ENCODE results near the gene SSNA1. TPM values are rescaled to one million over a fixed set of nuclear protein-coding genes. Genes with fewer than 3 reads are reported as not detected.

Gene SSNA1
- total and polyA plus RNA-seq, 9 of the 15 experiments (the other 6 are each of a cell fraction or from before 2014, with no cell fraction given), result 1.9 to 130 (median 57.1) TPM

DNA sequence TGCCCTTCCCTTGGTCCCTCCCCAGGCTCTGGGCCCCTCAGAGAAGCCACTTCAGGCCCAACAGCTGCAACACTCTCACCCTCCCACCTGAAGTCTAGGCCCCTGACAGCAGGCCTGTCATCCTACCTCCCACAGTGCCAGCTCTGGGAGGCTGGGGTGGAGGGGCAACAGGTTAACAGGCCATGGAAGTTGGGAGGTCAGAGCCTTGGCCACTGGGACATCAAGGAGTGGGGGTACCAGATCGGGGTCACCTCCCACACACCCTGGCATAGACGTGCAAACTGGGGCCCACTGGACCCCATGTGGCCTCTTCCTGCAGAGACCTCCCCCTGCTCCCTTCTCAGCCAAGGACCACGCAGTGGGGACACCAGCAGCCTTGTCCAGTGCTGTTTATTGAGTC is 2.8 kb downstream of the SSNA1 start (continued):
- no peak for TF ChIP-seq CHD7 (IDR thresholded peaks at IDR 0.05; ENCODE audit: low read depth, low read length)
- no peak for TF ChIP-seq ZNF12 (CRISPR knock-in tag; IDR thresholded peaks at IDR 0.05)
- no peak for TF ChIP-seq ZNF197 (CRISPR knock-in tag; IDR thresholded peaks at IDR 0.05; ENCODE audit: low read depth)
- no peak for TF ChIP-seq HDAC8 (tag; IDR thresholded peaks at IDR 0.05)
- no peak for TF ChIP-seq RNF2 (IDR thresholded peaks at IDR 0.05)
